HG03060 (cell line): ENCODE data around the gene CCDC89.
"Not testable (repeated sequence)": the region's sequence is repeated elsewhere in the genome, so short reads cannot be mapped to it uniquely, and the experiment has no call there.

Source experiments
- ATAC-seq: cut with Tn5 transposase; IDR thresholded peaks from one replicate; pipeline ENCODE4 v1.9.1; 2021; ENCODE audit warnings: low read depth, moderate number of reproducible peaks; ENCODE audit not compliant: unreplicated experiment

CCDC89 gene

GRCh38 chr11:85656777-85657176 lies 29.2 kb downstream of the CCDC89 start:
- no peak for ATAC-seq

GRCh38 chr11:85654343-85654742 lies 31.7 kb downstream of the CCDC89 start:
- ATAC-seq, result not testable (repeated sequence)

- ATAC-seq, result no peak
Measured at GRCh38 chr11:85652786-85653447, 33.1 kb downstream of the CCDC89 start.

- ATAC-seq, result no peak
Measured at GRCh38 chr11:85651118-85651517, 34.9 kb downstream of the CCDC89 start.

GRCh38 chr11:85647604-85648299 lies 38.2 kb downstream of the CCDC89 start, which contains the start of gene TMEM126A:
TSS of gene TMEM126A (plus strand) at chr11:85647967. CDS start at chr11:85650256, 2,289 bp downstream.
- ATAC-seq, result peak; percentile 90

- ATAC-seq, result no peak
Measured at GRCh38 chr11:85647078-85647477, 38.9 kb downstream of the CCDC89 start.

- ATAC-seq, result no peak
Measured at GRCh38 chr11:85643191-85643614, 42.8 kb downstream of the CCDC89 start.

- no peak for ATAC-seq
Measured at GRCh38 chr11:85634747-85635146, 51.2 kb downstream of the CCDC89 start.
